ENCODE data around the gene CLEC2B.

Gene CLEC2B

DNA sequence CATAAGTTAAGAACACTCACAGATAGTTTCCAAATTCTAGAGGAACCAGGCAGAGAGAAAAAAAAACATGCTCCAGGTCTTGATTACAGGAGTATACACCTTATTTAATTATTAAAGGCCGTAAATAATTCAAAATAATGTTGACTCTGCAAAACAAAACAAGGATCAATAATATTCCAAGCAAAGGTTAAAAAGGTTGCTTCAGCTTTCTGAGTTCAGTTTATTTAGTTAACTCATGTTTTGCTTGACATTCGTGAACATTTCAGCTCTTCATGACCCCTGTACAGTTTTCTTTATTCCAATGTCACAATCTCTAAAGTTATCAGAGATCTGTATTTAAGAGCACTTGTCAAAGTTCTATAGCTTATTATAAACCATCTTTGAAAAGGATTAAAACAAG is 31.8 kb upstream of the CLEC2B start:
- no peak overlapping the region for H3K18ac ChIP-seq (ENCODE audit: low read length)
- no peak overlapping the region for H3K23ac ChIP-seq (ENCODE audit: low read depth, low read length, poor library complexity)
- H4K91ac ChIP-seq (ENCODE audit: low read depth, low read length, poor library complexity): no peak overlapping the region
- no peaks in the 10 kb centered on the region for H3K27me3 ChIP-seq (ENCODE audit: control insufficient read depth in 3 of 3, insufficient read depth in 3 of 3, low read depth in 1 of 3, low read length in 3 of 3)
- H2BK120ac ChIP-seq (ENCODE audit: low read depth, low read length): no peak overlapping the region
- H3K4me3 ChIP-seq (ENCODE audit: low read length in 2 of 2): no peak overlapping the region
- H4K8ac ChIP-seq (ENCODE audit: low read depth, low read length): no peak overlapping the region
- no peak overlapping the region for H2BK15ac ChIP-seq (ENCODE audit: low read length)
- H3K9ac ChIP-seq (ENCODE audit: low read depth, low read length, poor library complexity): no peak overlapping the region
- no peaks in the 10 kb centered on the region for H3K4me1 ChIP-seq (ENCODE audit: control insufficient read depth in 2 of 2, insufficient read depth in 1 of 2, low read depth in 1 of 2, low read length in 2 of 2)
- no CpG with 5 or more reads among the region's 2 CpGs for WGBS, 2 donors (ENCODE audit: extremely low coverage in 2 of 2, insufficient read length in 2 of 2, insufficient replicate concordance in 1 of 2)
- H2AK5ac ChIP-seq (ENCODE audit: low read depth, low read length): no peak overlapping the region
- H2AFZ ChIP-seq (ENCODE audit: low read length): no peak overlapping the region
- H3K27ac ChIP-seq (replicated peaks; ENCODE audit: low read length): no peak overlapping the region
- H3K9me3 ChIP-seq (replicated peaks in 1 of 2; ENCODE audit: control insufficient read depth in 2 of 2, insufficient read depth in 1 of 2, low read depth in 1 of 2, low read length in 2 of 2): peaks cover 0 to 6% of the 10 kb centered on the region in 2 donors
- H3K4me2 ChIP-seq (ENCODE audit: insufficient read depth, low read length, poor library complexity, severe bottlenecking): no peak overlapping the region
- H3K14ac ChIP-seq (ENCODE audit: low read length): no peak overlapping the region
- H2BK12ac ChIP-seq (ENCODE audit: low read length): no peak overlapping the region
- DNase-seq (ENCODE audit: low spot score): no peak
- H3K36me3 ChIP-seq (replicated peaks in 1 of 2; ENCODE audit: control insufficient read depth in 2 of 2, insufficient read depth in 2 of 2, low read length in 2 of 2): no peaks in the 10 kb centered on the region
- H3K4ac ChIP-seq (ENCODE audit: low read length): no peak overlapping the region
- no peaks in the 10 kb centered on the region for H3K79me1 ChIP-seq (ENCODE audit: low read depth, low read length)
- no peak overlapping the region for H2BK5ac ChIP-seq (ENCODE audit: low read length)

DNA sequence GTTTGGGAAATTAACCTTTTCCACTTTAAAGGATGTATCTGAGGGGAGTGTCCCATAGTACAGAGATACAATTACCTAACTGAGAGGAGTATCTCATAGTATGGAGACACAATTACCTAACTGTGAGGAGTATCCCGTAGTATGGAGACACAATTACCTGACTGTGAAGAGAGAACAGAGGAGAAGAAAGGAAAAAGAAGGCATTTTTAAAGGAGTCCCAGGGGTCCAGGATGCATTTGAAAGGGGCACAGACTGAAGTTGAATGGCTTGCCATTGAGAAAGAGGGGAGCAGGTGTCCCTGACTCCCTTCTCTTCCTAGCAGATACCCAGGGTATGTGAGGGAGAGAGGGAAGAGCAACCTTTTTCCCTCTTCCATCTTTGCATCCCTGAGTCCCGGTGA is 30.1 kb upstream of the CLEC2B start:
- Histone ChIP-seq H3K9me3 (replicated peaks in 1 of 2; ENCODE audit: control insufficient read depth in 2 of 2, insufficient read depth in 1 of 2, low read depth in 1 of 2, low read length in 2 of 2) (peaks cover 0 to 6% of the 10 kb centered on the region in 2 donors), H4K91ac (ENCODE audit: low read depth, low read length, poor library complexity) (no peak overlapping the region), H3K14ac (ENCODE audit: low read length) (no peak overlapping the region), H3K36me3 (replicated peaks in 1 of 2; ENCODE audit: control insufficient read depth in 2 of 2, insufficient read depth in 2 of 2, low read length in 2 of 2) (no peaks in the 10 kb centered on the region), H3K23ac (ENCODE audit: low read depth, low read length, poor library complexity) (no peak overlapping the region), H4K8ac (ENCODE audit: low read depth, low read length) (no peak overlapping the region), H3K18ac (ENCODE audit: low read length) (no peak overlapping the region), H3K79me1 (ENCODE audit: low read depth, low read length) (no peaks in the 10 kb centered on the region), H2AK5ac (ENCODE audit: low read depth, low read length) (no peak overlapping the region), H3K4me1 (ENCODE audit: control insufficient read depth in 2 of 2, insufficient read depth in 1 of 2, low read depth in 1 of 2, low read length in 2 of 2) (no peaks in the 10 kb centered on the region), H3K4me2 (ENCODE audit: insufficient read depth, low read length, poor library complexity, severe bottlenecking) (no peak overlapping the region), H3K4ac (ENCODE audit: low read length) (no peak overlapping the region), H3K27me3 (ENCODE audit: control insufficient read depth in 3 of 3, insufficient read depth in 3 of 3, low read depth in 1 of 3, low read length in 3 of 3) (no peaks in the 10 kb centered on the region), H2BK120ac (ENCODE audit: low read depth, low read length) (no peak overlapping the region), H2BK15ac (ENCODE audit: low read length) (no peak overlapping the region), H2BK5ac (ENCODE audit: low read length) (no peak overlapping the region), H3K9ac (ENCODE audit: low read depth, low read length, poor library complexity) (no peak overlapping the region), H2AFZ (ENCODE audit: low read length) (no peak overlapping the region), H3K4me3 (ENCODE audit: low read length in 2 of 2) (no peak overlapping the region), H2BK12ac (ENCODE audit: low read length) (no peak overlapping the region), H3K27ac (replicated peaks; ENCODE audit: low read length) (no peak overlapping the region)
- no peak for DNase-seq (ENCODE audit: low spot score)
- WGBS, 2 donors (ENCODE audit: extremely low coverage in 2 of 2, insufficient read length in 2 of 2, insufficient replicate concordance in 1 of 2): no CpG with 5 or more reads among the region's 2 CpGs

DNA sequence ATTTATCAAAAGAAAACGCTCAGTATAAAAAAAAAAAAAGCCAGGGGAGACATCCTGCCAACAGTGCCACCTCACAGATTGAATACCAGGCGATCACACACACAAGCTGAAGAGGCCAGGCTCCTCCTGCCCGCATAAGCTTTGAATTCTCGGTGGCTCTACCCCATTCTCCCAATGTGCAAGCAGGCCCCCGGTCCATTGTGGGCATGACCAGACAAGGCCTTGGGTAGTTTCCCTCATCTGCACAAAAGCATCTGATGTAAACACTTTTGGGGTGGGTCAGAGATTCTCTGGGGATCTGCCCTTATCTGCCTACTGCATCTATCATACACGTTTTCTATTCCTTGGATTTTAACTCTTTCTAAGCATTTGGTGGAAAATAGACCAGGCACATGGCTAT is 28.4 kb upstream of the CLEC2B start:
- H2BK15ac ChIP-seq (ENCODE audit: low read length): no peak overlapping the region
- no peak overlapping the region for H3K9ac ChIP-seq (ENCODE audit: low read depth, low read length, poor library complexity)
- no CpG with 5 or more reads among the region's 6 CpGs for WGBS, 2 donors (ENCODE audit: extremely low coverage in 2 of 2, insufficient read length in 2 of 2, insufficient replicate concordance in 1 of 2)

DNA sequence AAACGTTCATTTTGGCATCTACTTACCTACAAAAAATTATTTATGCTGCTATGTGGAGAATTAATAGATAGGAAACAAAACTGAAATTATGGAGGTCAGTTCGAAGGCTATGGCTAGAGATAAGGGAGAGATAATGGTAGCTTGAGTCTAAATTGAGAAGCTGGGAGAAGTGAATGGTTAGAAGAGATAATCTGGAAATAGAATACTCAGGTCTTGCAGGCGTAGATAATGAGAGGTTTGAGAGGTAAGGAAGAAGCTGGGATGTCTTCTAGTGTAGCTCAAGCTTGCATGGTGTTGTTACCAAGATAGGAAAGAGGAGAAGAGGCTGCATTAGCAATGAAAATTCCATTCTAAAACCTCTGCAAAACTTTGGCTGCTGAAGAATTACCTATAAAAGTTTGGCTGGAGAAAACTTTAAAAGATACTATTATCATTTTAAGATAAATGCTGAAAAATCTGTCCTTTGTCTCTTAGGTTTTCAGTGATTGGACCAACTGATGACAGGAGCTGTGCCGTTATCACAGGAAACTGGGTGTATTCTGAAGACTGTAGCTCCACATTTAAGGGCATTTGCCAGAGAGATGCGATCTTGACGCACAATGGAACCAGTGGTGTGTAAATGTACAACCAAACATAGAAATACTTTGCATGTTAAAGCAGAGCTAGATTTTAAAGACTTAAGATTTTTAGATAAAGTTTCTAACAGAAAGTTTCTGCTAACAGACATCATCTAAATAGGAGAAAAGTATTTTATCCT is 26.2 kb upstream of the CLEC2B start:
- no peak for DNase-seq (ENCODE audit: low spot score)
- Histone ChIP-seq H3K27ac (replicated peaks; ENCODE audit: low read length) (no peak overlapping the region), H3K23ac (ENCODE audit: low read depth, low read length, poor library complexity) (no peak overlapping the region), H3K4ac (ENCODE audit: low read length) (no peak overlapping the region), H3K14ac (ENCODE audit: low read length) (no peak overlapping the region), H3K9ac (ENCODE audit: low read depth, low read length, poor library complexity) (no peak overlapping the region), H2BK5ac (ENCODE audit: low read length) (no peak overlapping the region), H4K91ac (ENCODE audit: low read depth, low read length, poor library complexity) (no peak overlapping the region), H3K4me1 (ENCODE audit: control insufficient read depth in 2 of 2, insufficient read depth in 1 of 2, low read depth in 1 of 2, low read length in 2 of 2) (no peaks in the 10 kb centered on the region), H2BK120ac (ENCODE audit: low read depth, low read length) (no peak overlapping the region), H3K79me1 (ENCODE audit: low read depth, low read length) (no peaks in the 10 kb centered on the region), H2AFZ (ENCODE audit: low read length) (no peak overlapping the region), H2AK5ac (ENCODE audit: low read depth, low read length) (no peak overlapping the region), H4K8ac (ENCODE audit: low read depth, low read length) (no peak overlapping the region), H3K36me3 (replicated peaks in 1 of 2; ENCODE audit: control insufficient read depth in 2 of 2, insufficient read depth in 2 of 2, low read length in 2 of 2) (no peaks in the 10 kb centered on the region), H3K27me3 (ENCODE audit: control insufficient read depth in 3 of 3, insufficient read depth in 3 of 3, low read depth in 1 of 3, low read length in 3 of 3) (no peaks in the 10 kb centered on the region), H2BK15ac (ENCODE audit: low read length) (no peak overlapping the region), H2BK12ac (ENCODE audit: low read length) (no peak overlapping the region), H3K4me2 (ENCODE audit: insufficient read depth, low read length, poor library complexity, severe bottlenecking) (no peak overlapping the region), H3K9me3 (replicated peaks in 1 of 2; ENCODE audit: control insufficient read depth in 2 of 2, insufficient read depth in 1 of 2, low read depth in 1 of 2, low read length in 2 of 2) (no peaks in the 10 kb centered on the region), H3K4me3 (ENCODE audit: low read length in 2 of 2) (no peak overlapping the region), H3K18ac (ENCODE audit: low read length) (no peak overlapping the region)
- WGBS, 2 donors (ENCODE audit: extremely low coverage in 2 of 2, insufficient read length in 2 of 2, insufficient replicate concordance in 1 of 2): 100% methylated on average over 1 of the region's 6 CpGs; no CpG with 5 or more reads in 1 of the 2 donors

More for the DNA sequence above, 28.4 kb upstream of the CLEC2B start:
- Histone ChIP-seq H3K79me1 (ENCODE audit: low read depth, low read length) (no peaks in the 10 kb centered on the region), H3K14ac (ENCODE audit: low read length) (no peak overlapping the region), H3K4me3 (ENCODE audit: low read length in 2 of 2) (no peak overlapping the region), H4K91ac (ENCODE audit: low read depth, low read length, poor library complexity) (no peak overlapping the region), H3K4me2 (ENCODE audit: insufficient read depth, low read length, poor library complexity, severe bottlenecking) (no peak overlapping the region), H2AK5ac (ENCODE audit: low read depth, low read length) (no peak overlapping the region), H3K27me3 (ENCODE audit: control insufficient read depth in 3 of 3, insufficient read depth in 3 of 3, low read depth in 1 of 3, low read length in 3 of 3) (no peaks in the 10 kb centered on the region), H3K18ac (ENCODE audit: low read length) (no peak overlapping the region), H2AFZ (ENCODE audit: low read length) (no peak overlapping the region), H3K9me3 (replicated peaks in 1 of 2; ENCODE audit: control insufficient read depth in 2 of 2, insufficient read depth in 1 of 2, low read depth in 1 of 2, low read length in 2 of 2) (peaks cover 0 to under 1% of the 10 kb centered on the region in 2 donors), H4K8ac (ENCODE audit: low read depth, low read length) (no peak overlapping the region), H2BK5ac (ENCODE audit: low read length) (no peak overlapping the region), H3K4ac (ENCODE audit: low read length) (no peak overlapping the region), H3K36me3 (replicated peaks in 1 of 2; ENCODE audit: control insufficient read depth in 2 of 2, insufficient read depth in 2 of 2, low read length in 2 of 2) (no peaks in the 10 kb centered on the region), H3K4me1 (ENCODE audit: control insufficient read depth in 2 of 2, insufficient read depth in 1 of 2, low read depth in 1 of 2, low read length in 2 of 2) (no peaks in the 10 kb centered on the region), H2BK120ac (ENCODE audit: low read depth, low read length) (no peak overlapping the region), H3K27ac (replicated peaks; ENCODE audit: low read length) (no peak overlapping the region), H2BK12ac (ENCODE audit: low read length) (no peak overlapping the region), H3K23ac (ENCODE audit: low read depth, low read length, poor library complexity) (no peak overlapping the region)
- DNase-seq (ENCODE audit: low spot score): no peak

All from neuronal stem cell (in vitro differentiated cells).